Fibroblast of lung (primary cell): Measurements from ENCODE around the gene NRCAM. TPM values are rescaled to one million over a fixed set of nuclear protein-coding genes. Genes with fewer than 3 reads are reported as not detected.

ENCODE experiments used
- DNase-seq, 2 donors: peaks; one replicate each; pipeline versions ENCODE4 v3.0.0 to v3.0.0-alpha.2; 2010; ENCODE audit warnings: low read depth in 2 of 2
- H2AFZ ChIP-seq: 2 replicates; pipeline ENCODE4 v1.5.1; 2012; ENCODE audit warnings: low read length, control low read depth, inconsistent platforms
- H3K27ac ChIP-seq: 2 replicates; pipeline ENCODE4 v1.5.1; 2011; ENCODE audit warnings: low read length, control low read depth; ENCODE audit not compliant: insufficient read depth
- H3K27me3 ChIP-seq: 2 replicates; pipeline ENCODE4 v1.5.1; 2011; ENCODE audit warnings: mild to moderate bottlenecking, low read length; ENCODE audit not compliant: control insufficient read depth, insufficient read depth
- H3K36me3 ChIP-seq: 2 replicates; pipeline ENCODE4 v1.5.1; 2011; ENCODE audit warnings: low read length; ENCODE audit not compliant: control insufficient read depth, insufficient read depth
- H3K4me1 ChIP-seq: 2 replicates; pipeline ENCODE4 v1.5.1; 2011; ENCODE audit warnings: low read length; ENCODE audit not compliant: control insufficient read depth, insufficient read depth; ENCODE audit errors: extremely low read depth
- H3K4me2 ChIP-seq: 2 replicates; pipeline ENCODE4 v1.5.1; 2011; ENCODE audit warnings: low read length, control low read depth; ENCODE audit not compliant: insufficient read depth; ENCODE audit errors: extremely low read depth
- H3K4me3 ChIP-seq, 4 experiments: fragments of 200-600 bp in 1 of 4; sonication (generic) in 1 of 4; replicated peaks in 1 of 4; 2 replicates each; pipeline ENCODE4 v1.5.1; 2011 to 2016; ENCODE audit warnings: low read length in 4 of 4, low read depth in 3 of 4, mild to moderate bottlenecking in 3 of 4, control low read depth in 2 of 4, inconsistent platforms in 1 of 4, mixed read lengths in 1 of 4; ENCODE audit not compliant: insufficient read depth in 1 of 4; ENCODE audit errors: control extremely low read depth in 1 of 4
- H3K79me2 ChIP-seq: 2 replicates; pipeline ENCODE4 v1.5.1; 2012; ENCODE audit warnings: mild to moderate bottlenecking, low read length, inconsistent platforms; ENCODE audit not compliant: control insufficient read depth, insufficient read depth
- H3K9ac ChIP-seq: 2 replicates; pipeline ENCODE4 v1.5.1; 2011; ENCODE audit warnings: mild to moderate bottlenecking, low read length, control low read depth; ENCODE audit not compliant: insufficient read depth
- H3K9me3 ChIP-seq: 2 replicates; pipeline ENCODE4 v1.5.1; 2012; ENCODE audit warnings: low read depth, low read length; ENCODE audit not compliant: control insufficient read depth, insufficient read depth
- H4K20me1 ChIP-seq: 2 replicates; pipeline ENCODE4 v1.5.1; 2011; ENCODE audit warnings: low read length; ENCODE audit not compliant: control insufficient read depth, insufficient read depth; ENCODE audit errors: extremely low read depth
- EZH2 ChIP-seq: IDR thresholded peaks from 2 replicates; pipeline ENCODE4 v1.5.1; 2012; ENCODE audit warnings: low read length, control low read depth, mild to moderate bottlenecking; ENCODE audit errors: missing control alignments
- polyA plus RNA-seq, 2 donors: library from polyadenylated mRNA; depleted of rRNA in 1 of 2; stranded (reverse) in 1 of 2; unstranded in 1 of 2; fragments of >200 nt; gene quantifications; 2 replicates each; pipeline ENCODE4 v1.2.1, GENCODE V29; 2011 to 2012; ENCODE audit warnings: missing spikeins in 1 of 2
- total RNA-seq: library from RNA; depleted of rRNA; stranded (reverse); fragments of >200 nt; gene quantifications from 2 replicates; pipeline ENCODE4 v1.2.1, GENCODE V29; 2014
- TF ChIP-seq, protein P1 (sequence below), 2 donors: IDR thresholded peaks in 1 of 2; conservative IDR thresholded peaks in 1 of 2; 1 replicate in 1 of 2; 2 replicates in 1 of 2; pipeline ENCODE4 v1.5.1; 2011 to 2012; ENCODE audit warnings: low read length in 2 of 2, control low read depth in 1 of 2, inconsistent platforms in 1 of 2, low read depth in 1 of 2, mild to moderate bottlenecking in 1 of 2

Gene NRCAM
- total and polyA plus RNA-seq, 2 donors (not counting 1 experiment from before 2014, with no cell fraction given) = 2.1 to 2.2 TPM

GRCh38 chr7:108479751-108480150 lies 23.5 kb upstream of the NRCAM start:
- Histone ChIP-seq H3K27me3 (no peaks in the 10 kb centered on the region), H3K9me3 (no peaks in the 10 kb centered on the region), H3K4me3 (no peak overlapping the region), H3K4me2 (no peak overlapping the region), H3K9ac (no peak overlapping the region), H4K20me1 (no peaks in the 10 kb centered on the region), H3K4me1 (no peaks in the 10 kb centered on the region), H3K27ac (no peak overlapping the region), H3K36me3 (no peaks in the 10 kb centered on the region), H3K79me2 (no peaks in the 10 kb centered on the region), H2AFZ (no peak overlapping the region)
- TF ChIP-seq, protein P1, sequence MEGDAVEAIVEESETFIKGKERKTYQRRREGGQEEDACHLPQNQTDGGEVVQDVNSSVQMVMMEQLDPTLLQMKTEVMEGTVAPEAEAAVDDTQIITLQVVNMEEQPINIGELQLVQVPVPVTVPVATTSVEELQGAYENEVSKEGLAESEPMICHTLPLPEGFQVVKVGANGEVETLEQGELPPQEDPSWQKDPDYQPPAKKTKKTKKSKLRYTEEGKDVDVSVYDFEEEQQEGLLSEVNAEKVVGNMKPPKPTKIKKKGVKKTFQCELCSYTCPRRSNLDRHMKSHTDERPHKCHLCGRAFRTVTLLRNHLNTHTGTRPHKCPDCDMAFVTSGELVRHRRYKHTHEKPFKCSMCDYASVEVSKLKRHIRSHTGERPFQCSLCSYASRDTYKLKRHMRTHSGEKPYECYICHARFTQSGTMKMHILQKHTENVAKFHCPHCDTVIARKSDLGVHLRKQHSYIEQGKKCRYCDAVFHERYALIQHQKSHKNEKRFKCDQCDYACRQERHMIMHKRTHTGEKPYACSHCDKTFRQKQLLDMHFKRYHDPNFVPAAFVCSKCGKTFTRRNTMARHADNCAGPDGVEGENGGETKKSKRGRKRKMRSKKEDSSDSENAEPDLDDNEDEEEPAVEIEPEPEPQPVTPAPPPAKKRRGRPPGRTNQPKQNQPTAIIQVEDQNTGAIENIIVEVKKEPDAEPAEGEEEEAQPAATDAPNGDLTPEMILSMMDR (conservative IDR thresholded peaks at IDR 0.05 in 1 of 2, IDR thresholded peaks at IDR 0.05 in 1 of 2; ENCODE audit: low read depth in 1 of 2, low read length in 2 of 2) = no peak
- no peak for TF ChIP-seq EZH2
- DNase-seq = no peak

- H3K27ac ChIP-seq = no peak overlapping the region
- H4K20me1 ChIP-seq = no peaks in the 10 kb centered on the region
- H3K79me2 ChIP-seq = no peaks in the 10 kb centered on the region
- no peak overlapping the region for H3K4me2 ChIP-seq
- no peaks in the 10 kb centered on the region for H3K4me1 ChIP-seq
- TF ChIP-seq EZH2 = no peak
- TF ChIP-seq, protein P1 (conservative IDR thresholded peaks at IDR 0.05 in 1 of 2, IDR thresholded peaks at IDR 0.05 in 1 of 2; ENCODE audit: low read depth in 1 of 2, low read length in 2 of 2) = no peak
- no peak for DNase-seq
- H2AFZ ChIP-seq = no peak overlapping the region
- H3K9ac ChIP-seq = no peak overlapping the region
- H3K36me3 ChIP-seq = no peaks in the 10 kb centered on the region
- H3K4me3 ChIP-seq = no peak overlapping the region
- no peaks in the 10 kb centered on the region for H3K9me3 ChIP-seq
- H3K27me3 ChIP-seq = no peaks in the 10 kb centered on the region
Measured at GRCh38 chr7:108479118-108479517, 22.9 kb upstream of the NRCAM start.

- no peaks in the 10 kb centered on the region for H3K4me1 ChIP-seq
- H3K4me2 ChIP-seq = no peak overlapping the region
- DNase-seq = no peak
- no peaks in the 10 kb centered on the region for H3K27me3 ChIP-seq
- H3K9ac ChIP-seq = no peak overlapping the region
- TF ChIP-seq, protein P1 (conservative IDR thresholded peaks at IDR 0.05 in 1 of 2, IDR thresholded peaks at IDR 0.05 in 1 of 2; ENCODE audit: low read depth in 1 of 2, low read length in 2 of 2) = no peak
- TF ChIP-seq EZH2 = no peak
- H3K9me3 ChIP-seq = no peaks in the 10 kb centered on the region
- no peaks in the 10 kb centered on the region for H3K79me2 ChIP-seq
- H4K20me1 ChIP-seq = no peaks in the 10 kb centered on the region
- no peak overlapping the region for H3K27ac ChIP-seq
- H3K36me3 ChIP-seq = no peaks in the 10 kb centered on the region
- no peak overlapping the region for H3K4me3 ChIP-seq
- H2AFZ ChIP-seq = no peak overlapping the region
Measured at GRCh38 chr7:108468246-108468645, 12.0 kb upstream of the NRCAM start.
